Caco-2 (cell line): ENCODE results near the gene ASTN2. TPM values are rescaled to one million over a fixed set of nuclear protein-coding genes. Genes with fewer than 3 reads are reported as not detected.

ENCODE experiments used
- BruUV-seq: library from RNA; stranded (reverse); fragments of 400-500 nt; replicated peaks from 2 replicates; lab custom pipeline; 2021; lab: Mats Ljungman, UMichigan
- CTCF ChIA-PET: fragments of 300-600 bp; sonication (Branson Sonifier 250); formaldehyde crosslinking; loops from one replicate; lab custom pipeline; 2022; ENCODE audit warnings: antibody characterized with exemption; lab: Charles Lee
- POLR2A ChIA-PET: fragments of 300-600 bp; sonication (Branson Sonifier 250); formaldehyde crosslinking; loops from one replicate; lab custom pipeline; 2022; ENCODE audit warnings: antibody characterized with exemption; lab: Charles Lee
- DNase-seq, 2 experiments: peaks; one replicate each; pipeline versions ENCODE4 v3.0.0 to v3.0.0-alpha.2; 2020 to 2022
- H3K27me3 ChIP-seq: replicated peaks from 2 replicates; pipeline ENCODE4 v1.6.0; 2011; ENCODE audit warnings: low read length; ENCODE audit not compliant: control insufficient read depth, insufficient read depth
- H3K36me3 ChIP-seq: 2 replicates; pipeline ENCODE4 v1.5.1; 2011; ENCODE audit warnings: low read length; ENCODE audit not compliant: control insufficient read depth, insufficient read depth
- H3K4me1 ChIP-seq: fragments of 250-450 bp; sonication (Bioruptor Pico); 2 replicates; pipeline ENCODE4 v1.5.1; 2020; ENCODE audit warnings: mild to moderate bottlenecking
- H3K4me3 ChIP-seq: 2 replicates; pipeline ENCODE4 v1.5.1; 2011; ENCODE audit warnings: low read depth, mild to moderate bottlenecking, control low read depth, low read length
- H3K9me3 ChIP-seq: fragments of 250-450 bp; sonication (Bioruptor Pico); 2 replicates; pipeline ENCODE4 v1.5.1; 2020; ENCODE audit warnings: mild to moderate bottlenecking, moderate library complexity
- H3K27ac Mint-ChIP-seq: one replicate; pipeline ENCODE4 v1.8.0; 2022; ENCODE audit warnings: mixed read lengths; ENCODE audit not compliant: unreplicated experiment
- H3K27me3 Mint-ChIP-seq: one replicate; pipeline ENCODE4 v1.8.0; 2022; ENCODE audit warnings: mixed read lengths; ENCODE audit not compliant: insufficient read depth, unreplicated experiment
- H3K36me3 Mint-ChIP-seq: one replicate; pipeline ENCODE4 v1.8.0; 2022; ENCODE audit warnings: mild to moderate bottlenecking, mixed read lengths; ENCODE audit not compliant: insufficient read depth, unreplicated experiment
- H3K4me1 Mint-ChIP-seq: one replicate; pipeline ENCODE4 v1.8.0; 2022; ENCODE audit warnings: low read depth, mixed read lengths; ENCODE audit not compliant: unreplicated experiment
- H3K4me3 Mint-ChIP-seq: one replicate; pipeline ENCODE4 v1.8.0; 2022; ENCODE audit warnings: mild to moderate bottlenecking, moderate library complexity, mixed read lengths; ENCODE audit not compliant: unreplicated experiment
- H3K9me3 Mint-ChIP-seq: one replicate; pipeline ENCODE4 v1.8.0; 2022; ENCODE audit warnings: mixed read lengths; ENCODE audit not compliant: unreplicated experiment
- CTCF ChIP-seq, 2 experiments: fragments of 200-600 bp in 1 of 2; IDR thresholded peaks; 1 replicate in 1 of 2; 2 replicates in 1 of 2; pipeline versions ENCODE4 v1.5.1 to v1.8.0; 2011 to 2022; ENCODE audit warnings: antibody characterized with exemption in 1 of 2, control low read depth in 1 of 2, inconsistent platforms in 1 of 2, low read depth in 1 of 2, low read length in 1 of 2, mild to moderate bottlenecking in 1 of 2, moderate library complexity in 1 of 2; ENCODE audit not compliant: insufficient read depth in 1 of 2, severe bottlenecking in 1 of 2, unreplicated experiment in 1 of 2
- intact Hi-C: fragments of 100-400 bp; cut with micrococcal nuclease; formaldehyde crosslinking; loops from one replicate; pipeline ENCODE4 v1.10.0; 2022; ENCODE audit not compliant: unreplicated experiment
- total RNA-seq: library from RNA; stranded (reverse); gene quantifications from 2 replicates; pipeline ENCODE4 v1.2.3, GENCODE V29; 2022

ASTN2 gene
- total RNA-seq, 1 experiment from 2014 or later, result 12.7 TPM

DNA sequence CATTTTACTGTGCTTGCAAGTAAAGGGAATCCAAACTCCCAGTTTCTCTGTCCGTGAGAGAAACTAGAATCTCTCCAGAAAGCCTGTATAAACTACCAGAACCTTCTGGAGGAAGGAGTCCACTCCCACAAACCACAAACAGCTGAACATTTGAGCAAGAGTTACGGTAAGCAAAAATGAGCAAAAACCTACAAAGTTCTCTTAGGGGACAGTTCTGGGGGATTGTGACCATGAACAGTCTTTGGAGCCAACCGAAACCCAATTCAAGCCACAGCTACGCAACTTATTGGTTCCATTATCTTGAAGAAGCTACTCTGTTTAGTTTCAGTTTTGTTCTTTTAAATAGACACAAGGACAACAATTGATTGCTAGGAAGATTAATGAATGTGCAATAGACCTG lies 330.6 kb downstream of the ASTN2 start:
- no TSS peak for BruUV-seq
- TF ChIP-seq CTCF (IDR thresholded peaks at IDR 0.05; ENCODE audit: insufficient read depth in 1 of 2, low read depth in 1 of 2, low read length in 1 of 2, severe bottlenecking in 1 of 2, unreplicated experiment in 1 of 2), result no peak

GRCh38 chr9:117083559-117083958 lies 331.3 kb downstream of the ASTN2 start:
- POLR2A ChIA-PET, result no interaction called here
- Mint-ChIP-seq H3K4me1 (no peaks in the 10 kb centered on the region), H3K36me3 (no peaks in the 10 kb centered on the region), H3K9me3 (no peaks in the 10 kb centered on the region), H3K4me3 (no peak overlapping the region), H3K27ac (no peak overlapping the region), H3K27me3 (peaks cover 3% of the 10 kb centered on the region)
- Histone ChIP-seq H3K9me3 (no peaks in the 10 kb centered on the region), H3K36me3 (no peaks in the 10 kb centered on the region), H3K27me3 (no peaks in the 10 kb centered on the region), H3K4me3 (no peak overlapping the region), H3K4me1 (no peaks in the 10 kb centered on the region)
- no peak for TF ChIP-seq CTCF (IDR thresholded peaks at IDR 0.05; ENCODE audit: insufficient read depth in 1 of 2, low read depth in 1 of 2, low read length in 1 of 2, severe bottlenecking in 1 of 2, unreplicated experiment in 1 of 2)
- DNase-seq, result no peak
- BruUV-seq, result no TSS peak
- CTCF ChIA-PET, result no interaction called here
- intact Hi-C loops, result no loop called here

More for the DNA sequence above, 330.6 kb downstream of the ASTN2 start:
- H3K4me1 Mint-ChIP-seq, result no peaks in the 10 kb centered on the region
- H3K9me3 Mint-ChIP-seq, result no peaks in the 10 kb centered on the region
- H3K27ac Mint-ChIP-seq, result no peak overlapping the region
- H3K4me3 Mint-ChIP-seq, result no peak overlapping the region
- ChIA-PET POLR2A (no interaction called here), CTCF (no interaction called here)
- Histone ChIP-seq H3K36me3 (no peaks in the 10 kb centered on the region), H3K4me1 (no peaks in the 10 kb centered on the region), H3K4me3 (no peak overlapping the region), H3K9me3 (no peaks in the 10 kb centered on the region), H3K27me3 (no peaks in the 10 kb centered on the region)
- no peaks in the 10 kb centered on the region for H3K36me3 Mint-ChIP-seq
- H3K27me3 Mint-ChIP-seq, result peaks cover 3% of the 10 kb centered on the region
- intact Hi-C loops, result no loop called here
- DNase-seq, result no peak

DNA sequence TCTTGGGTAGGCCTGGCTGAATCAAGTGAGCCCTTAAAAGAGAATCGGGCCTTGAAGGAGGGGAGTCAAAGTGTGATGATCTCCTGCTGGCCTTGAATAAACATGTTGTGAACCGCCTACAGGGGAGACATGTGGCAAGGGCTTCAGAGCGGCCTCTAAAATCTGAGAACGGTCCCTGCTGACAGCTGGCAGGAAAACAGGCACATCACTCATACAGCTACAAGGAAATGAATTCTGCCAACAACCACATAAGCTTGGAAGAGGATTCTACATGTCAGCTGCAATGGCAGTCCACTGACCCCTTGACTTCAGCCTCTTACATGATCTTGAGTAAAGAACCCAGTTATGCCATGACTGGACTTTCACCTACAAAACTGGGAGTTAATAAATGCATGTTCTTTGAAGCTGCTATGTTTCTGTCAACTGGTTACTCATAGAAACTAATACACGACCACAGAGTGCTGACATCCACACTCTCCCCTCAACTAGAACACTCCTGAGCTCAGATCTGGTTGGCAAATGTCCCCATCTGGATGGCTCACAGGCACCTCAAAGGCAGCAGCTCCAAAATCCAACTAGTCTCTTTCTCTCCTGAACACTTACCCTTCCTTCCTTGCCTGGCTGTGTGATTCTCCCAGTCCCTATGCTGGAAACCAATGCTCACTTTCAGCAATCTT lies 333.1 kb downstream of the ASTN2 start:
- Histone ChIP-seq H3K36me3 (no peaks in the 10 kb centered on the region), H3K4me3 (no peak overlapping the region), H3K27me3 (no peaks in the 10 kb centered on the region), H3K9me3 (no peaks in the 10 kb centered on the region), H3K4me1 (no peaks in the 10 kb centered on the region)
- no peaks in the 10 kb centered on the region for H3K9me3 Mint-ChIP-seq
- no peaks in the 10 kb centered on the region for H3K4me1 Mint-ChIP-seq
- H3K36me3 Mint-ChIP-seq, result no peaks in the 10 kb centered on the region
- no peak overlapping the region for H3K4me3 Mint-ChIP-seq
- ChIA-PET CTCF (no interaction called here), POLR2A (no interaction called here)
- H3K27ac Mint-ChIP-seq, result no peak overlapping the region
- intact Hi-C loops, result no loop called here
- peaks cover 3% of the 10 kb centered on the region for H3K27me3 Mint-ChIP-seq
- TF ChIP-seq CTCF (IDR thresholded peaks at IDR 0.05; ENCODE audit: insufficient read depth in 1 of 2, low read depth in 1 of 2, low read length in 1 of 2, severe bottlenecking in 1 of 2, unreplicated experiment in 1 of 2), result no peak
- DNase-seq, result no peak
- no TSS peak for BruUV-seq
